H9 (cell line): Measurements from ENCODE around the gene EVC. TPM values are rescaled to one million over a fixed set of nuclear protein-coding genes. Genes with fewer than 3 reads are reported as not detected.

Experiments used
- DNase-seq: peaks from one replicate; pipeline ENCODE4 v3.0.0-alpha.2; 2017
- H2AFZ ChIP-seq: one replicate; pipeline ENCODE4 v1.6.1; 2013; ENCODE audit warnings: mild to moderate bottlenecking, low read length, control low read depth, moderate library complexity
- H2AK5ac ChIP-seq: 2 replicates; pipeline ENCODE4 v1.6.1; 2013; ENCODE audit warnings: low read length, control low read depth, mixed read lengths; ENCODE audit not compliant: insufficient read length
- H2BK120ac ChIP-seq: one replicate; pipeline ENCODE4 v1.6.1; 2013; ENCODE audit warnings: low read depth, mild to moderate bottlenecking, low read length, control low read depth, inconsistent platforms; ENCODE audit not compliant: poor library complexity, severe bottlenecking
- H2BK12ac ChIP-seq: 2 replicates; pipeline ENCODE4 v1.6.1; 2013; ENCODE audit warnings: low read length, control low read depth, mixed read lengths, low read depth; ENCODE audit not compliant: insufficient read length
- H2BK15ac ChIP-seq: 2 replicates; pipeline ENCODE4 v1.6.1; 2013; ENCODE audit warnings: low read depth, low read length, control low read depth
- H2BK20ac ChIP-seq: one replicate; pipeline ENCODE4 v1.6.1; 2013; ENCODE audit warnings: low read depth, mild to moderate bottlenecking, low read length, control low read depth, inconsistent platforms; ENCODE audit not compliant: poor library complexity, severe bottlenecking
- H2BK5ac ChIP-seq: 2 replicates; pipeline ENCODE4 v1.6.1; 2013; ENCODE audit warnings: low read length, control low read depth, mixed read lengths; ENCODE audit not compliant: insufficient read length
- H3K14ac ChIP-seq: 2 replicates; pipeline ENCODE4 v1.6.1; 2013; ENCODE audit warnings: low read length, control low read depth; ENCODE audit not compliant: insufficient read depth
- H3K18ac ChIP-seq: 2 replicates; pipeline ENCODE4 v1.6.1; 2013; ENCODE audit warnings: low read depth, mild to moderate bottlenecking, mixed read lengths, low read length, control low read depth; ENCODE audit not compliant: insufficient read length
- H3K23ac ChIP-seq: 2 replicates; pipeline ENCODE4 v1.6.1; 2013; ENCODE audit warnings: low read length, control low read depth, mixed read lengths, low read depth; ENCODE audit not compliant: insufficient read length
- H3K23me2 ChIP-seq: 2 replicates; pipeline ENCODE4 v1.6.1; 2013; ENCODE audit warnings: low read depth, mild to moderate bottlenecking, mixed read lengths, low read length, control low read depth; ENCODE audit not compliant: insufficient read length, poor library complexity, severe bottlenecking
- H3K27ac ChIP-seq: 2 replicates; pipeline ENCODE4 v1.5.1; 2013; ENCODE audit warnings: low read length, control low read depth, mixed read lengths, low read depth; ENCODE audit not compliant: insufficient read length
- H3K27me3 ChIP-seq: 2 replicates; pipeline ENCODE4 v1.6.1; 2013; ENCODE audit warnings: low read length, control low read depth, inconsistent platforms; ENCODE audit not compliant: insufficient read depth
- H3K4ac ChIP-seq: 2 replicates; pipeline ENCODE4 v1.6.1; 2013; ENCODE audit warnings: low read depth, mild to moderate bottlenecking, control low read depth, inconsistent platforms, low read length, moderate library complexity
- H3K4me1 ChIP-seq: 2 replicates; pipeline ENCODE4 v1.6.1; 2013; ENCODE audit warnings: low read length, control low read depth, inconsistent platforms; ENCODE audit not compliant: insufficient read depth
- H3K4me2 ChIP-seq: 2 replicates; pipeline ENCODE4 v1.6.1; 2013; ENCODE audit warnings: low read length, control low read depth, mixed read lengths; ENCODE audit not compliant: insufficient read length, insufficient read depth
- H3K56ac ChIP-seq: 2 replicates; pipeline ENCODE4 v1.6.1; 2013; ENCODE audit warnings: low read depth, mild to moderate bottlenecking, mixed read lengths, low read length, control low read depth; ENCODE audit not compliant: insufficient read length
- H3K79me1 ChIP-seq: 2 replicates; pipeline ENCODE4 v1.6.1; 2013; ENCODE audit warnings: low read depth, mild to moderate bottlenecking, moderate library complexity, low read length, control low read depth, inconsistent platforms; ENCODE audit not compliant: insufficient read depth, poor library complexity, severe bottlenecking
- H3K79me2 ChIP-seq: 2 replicates; pipeline ENCODE4 v1.6.1; 2013; ENCODE audit warnings: low read length, control low read depth, inconsistent platforms; ENCODE audit not compliant: insufficient read depth
- H3K9ac ChIP-seq: 2 replicates; pipeline ENCODE4 v1.6.1; 2013; ENCODE audit warnings: low read length, control low read depth, mixed read lengths; ENCODE audit not compliant: insufficient read length; ENCODE audit errors: extremely low read depth
- H3K9me3 ChIP-seq: one replicate; pipeline ENCODE4 v1.6.1; 2013; ENCODE audit warnings: low read depth, low read length, inconsistent platforms; ENCODE audit not compliant: control insufficient read depth
- H3T11ph ChIP-seq: one replicate; pipeline ENCODE4 v1.6.1; 2013; ENCODE audit warnings: mild to moderate bottlenecking, low read length, control low read depth, inconsistent platforms
- H4K20me1 ChIP-seq: one replicate; pipeline ENCODE4 v1.6.1; 2013; ENCODE audit not compliant: control insufficient read depth, insufficient read length, insufficient read depth
- H4K5ac ChIP-seq: 2 replicates; pipeline ENCODE4 v1.6.1; 2013; ENCODE audit warnings: low read depth, mild to moderate bottlenecking, mixed read lengths, low read length, control low read depth; ENCODE audit not compliant: insufficient read length
- H4K8ac ChIP-seq: replicated peaks from 2 replicates; pipeline ENCODE4 v1.6.1; 2013; ENCODE audit warnings: low read length, control low read depth, mixed read lengths, low read depth; ENCODE audit not compliant: insufficient read length
- H4K91ac ChIP-seq: 2 replicates; pipeline ENCODE4 v1.6.1; 2013; ENCODE audit warnings: low read depth, mild to moderate bottlenecking, moderate library complexity, mixed read lengths, low read length, control low read depth; ENCODE audit not compliant: insufficient read length
- H3K27ac Mint-ChIP-seq, 3 experiments: 2 replicates in 2 of 3; 3 replicates in 1 of 3; pipeline ENCODE4 v1.8.0; 2020 to 2021; ENCODE audit warnings: mixed read lengths in 3 of 3, mild to moderate bottlenecking in 1 of 3, moderate library complexity in 1 of 3
- H3K27me3 Mint-ChIP-seq: 2 replicates; pipeline ENCODE4 v1.8.0; 2021; ENCODE audit warnings: low read depth, mild to moderate bottlenecking, moderate library complexity, mixed read lengths
- H3K36me3 Mint-ChIP-seq, 3 experiments: 2 replicates in 2 of 3; 3 replicates in 1 of 3; pipeline ENCODE4 v1.8.0; 2020 to 2021; ENCODE audit warnings: low read depth in 3 of 3, mixed read lengths in 3 of 3; ENCODE audit not compliant: insufficient read depth in 1 of 3
- H3K4me1 Mint-ChIP-seq, 2 experiments: 2 replicates each; pipeline ENCODE4 v1.8.0; 2020; ENCODE audit warnings: mixed read lengths in 2 of 2
- H3K4me3 Mint-ChIP-seq, 2 experiments: 2 replicates in 1 of 2; 3 replicates in 1 of 2; pipeline ENCODE4 v1.8.0; 2020 to 2021; ENCODE audit warnings: mild to moderate bottlenecking in 2 of 2, mixed read lengths in 2 of 2, moderate library complexity in 1 of 2
- H3K9me3 Mint-ChIP-seq, 2 experiments: 2 replicates in 1 of 2; 3 replicates in 1 of 2; pipeline ENCODE4 v1.8.0; 2020; ENCODE audit warnings: mild to moderate bottlenecking in 2 of 2, mixed read lengths in 2 of 2, moderate library complexity in 1 of 2
- CTCF ChIP-seq: fragments of 200-600 bp; sonication (generic); conservative IDR thresholded peaks from 3 replicates; pipeline ENCODE4 v1.8.0; 2021; ENCODE audit warnings: antibody characterized with exemption, mild to moderate bottlenecking
- WGBS: extraction: QIAGEN DNeasy Blood & Tissue Kit; methylation state at CpG from one replicate; pipeline ENCODE4 v1.1.7; 2013; ENCODE audit warnings: missing lambda C conversion rate, low lambda C conversion rate, mixed read lengths; ENCODE audit not compliant: insufficient read length; ENCODE audit errors: extremely low coverage; 5-methylcytosine and 5-hydroxymethylcytosine counted together
- total RNA-seq: library from RNA; stranded (reverse); gene quantifications from 2 replicates; pipeline ENCODE4 v1.2.1, GENCODE V29; 2021

Gene EVC
- total RNA-seq, 1 experiment from 2014 or later, result 10.1 TPM

GRCh38 chr4:5789141-5789540, 78.1 kb downstream of the EVC start:
- H2BK20ac ChIP-seq, result no peak overlapping the region
- no peak overlapping the region for H3K4ac ChIP-seq
- no peak overlapping the region for H3K56ac ChIP-seq
- no peak overlapping the region for H2AFZ ChIP-seq
- no peak overlapping the region for H3K14ac ChIP-seq
- no CpG with 5 or more reads among the region's 5 CpGs for WGBS
- no peak overlapping the region for H2AK5ac ChIP-seq
- H3K27me3 ChIP-seq, result no peaks in the 10 kb centered on the region
- no peak overlapping the region for H4K5ac ChIP-seq
- no peaks in the 10 kb centered on the region for H4K20me1 ChIP-seq
- no peak overlapping the region for H3T11ph ChIP-seq
- no peaks in the 10 kb centered on the region for H3K27me3 Mint-ChIP-seq
- no peak overlapping the region for H4K91ac ChIP-seq
- no peak overlapping the region for H4K8ac ChIP-seq
- H3K23ac ChIP-seq, result no peak overlapping the region
- no peaks in the 10 kb centered on the region for H3K79me1 ChIP-seq
- peak; percentile 10 for DNase-seq
- H3K27ac ChIP-seq, result no peak overlapping the region
- no peak overlapping the region for H2BK15ac ChIP-seq
- H3K79me2 ChIP-seq, result no peaks in the 10 kb centered on the region
- TF ChIP-seq CTCF, result no peak
- no peak overlapping the region for H3K4me2 ChIP-seq
- peaks cover 26 to 30% (median 28%) of the 10 kb centered on the region in 3 experiments for H3K36me3 Mint-ChIP-seq
- H3K9me3 Mint-ChIP-seq, result peaks cover 0 to 3% of the 10 kb centered on the region in 2 experiments; a peak in 1 of 5 replicates
- H2BK120ac ChIP-seq, result no peak overlapping the region
- H3K4me1 Mint-ChIP-seq, result peaks cover 10 to 13% of the 10 kb centered on the region in 2 experiments; a peak in 3 of 4 replicates
- H3K18ac ChIP-seq, result no peak overlapping the region
- no peak overlapping the region for H2BK12ac ChIP-seq
- H3K23me2 ChIP-seq, result no peaks in the 10 kb centered on the region
- H3K9me3 ChIP-seq, result no peaks in the 10 kb centered on the region
- H2BK5ac ChIP-seq, result no peak overlapping the region
- no peak overlapping the region; a peak in 3 of 7 replicates for H3K27ac Mint-ChIP-seq
- no peaks in the 10 kb centered on the region for H3K4me1 ChIP-seq
- no peak overlapping the region for H3K4me3 Mint-ChIP-seq
- H3K9ac ChIP-seq, result no peak overlapping the region
